ENCODE data around the gene TRPM3. TPM values are rescaled to one million over a fixed set of nuclear protein-coding genes. Genes with fewer than 3 reads are reported as not detected.

TRPM3 gene
- total and polyA plus RNA-seq, 9 of the 15 experiments (the other 6 are each of a cell fraction or from before 2014, with no cell fraction given): 0.04 TPM; not detected in 8

DNA sequence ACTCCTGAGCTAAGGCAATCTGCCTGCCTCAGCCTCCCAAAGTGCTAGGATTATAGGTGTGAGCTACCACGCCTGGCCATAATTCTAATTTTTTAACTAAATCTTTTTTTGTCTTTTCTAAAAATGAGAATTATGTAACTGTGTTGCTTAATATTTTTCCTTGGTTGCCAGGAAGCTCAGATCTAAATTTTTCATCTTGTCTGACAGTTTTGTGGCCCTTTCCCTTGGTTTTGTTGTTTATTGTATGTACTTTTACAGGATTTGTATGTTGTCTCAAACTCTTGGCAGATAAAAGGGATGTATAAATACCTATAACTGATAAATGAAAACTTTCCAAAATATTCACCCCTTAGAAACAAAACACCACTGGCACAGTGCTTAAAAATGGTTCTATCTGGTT lies 618.7 kb downstream of the TRPM3 start:
- H3K79me2 ChIP-seq (ENCODE audit: control insufficient read depth, insufficient read depth, low read length): no peaks in the 10 kb centered on the region
- in situ Hi-C loops (cut with MboI): no loop called here
- intact Hi-C loops (cut with micrococcal nuclease): no loop called here
- no peaks in the 10 kb centered on the region for H3K27me3 ChIP-seq (ENCODE audit: control insufficient read depth in 2 of 2, insufficient read depth in 2 of 2, low read length in 2 of 2)
- no peak overlapping the region for H2AFZ ChIP-seq (ENCODE audit: low read depth, low read length)
- H4K20me1 ChIP-seq (replicated peaks; ENCODE audit: control insufficient read depth, insufficient read depth, low read length): no peaks in the 10 kb centered on the region
- H3K9me3 ChIP-seq (replicated peaks; ENCODE audit: control insufficient read depth, insufficient read depth, low read depth, low read length): no peaks in the 10 kb centered on the region
- ChIA-PET CTCF (ENCODE audit: low intra/inter-chr PET ratio) (no interaction called here), POLR2A (interaction anchor here (0.7 kb wide), 1 partner anchor 89 kb away, joined by 3 read pairs; no protein-coding TSS in a partner anchor)
- FAIRE-seq: no peak
- no peaks in the 10 kb centered on the region for H3K36me3 ChIP-seq (ENCODE audit: control insufficient read depth, insufficient read depth, low read length)
- 63% methylated on average over 1 of the region's 1 CpG for WGBS (ENCODE audit: insufficient coverage, low coverage, missing lambda C conversion rate)
- BruUV-seq (replicated peaks): no TSS peak
- DNase-seq (ENCODE audit: extremely low read depth in 1 of 4, low spot score in 3 of 4): no peak
- peaks cover 0 to 8% of the 10 kb centered on the region in 2 experiments; a peak in 3 of 5 replicates for H3K4me1 ChIP-seq (replicated peaks in 1 of 2; ENCODE audit: control insufficient read depth in 2 of 2, insufficient read depth in 2 of 2, low read length in 2 of 2)
- no peak overlapping the region for H3K4me3 ChIP-seq
- H3K27ac ChIP-seq (ENCODE audit: extremely low read depth, low read depth, low read length): no peak overlapping the region
- no peaks in the 10 kb centered on the region for H3K9me1 ChIP-seq (ENCODE audit: control insufficient read depth, insufficient read depth, low read length)
- H3K9ac ChIP-seq (ENCODE audit: insufficient read depth in 1 of 2, low read depth in 2 of 2, low read length in 2 of 2): no peak overlapping the region
- no peak overlapping the region for H3K4me2 ChIP-seq (ENCODE audit: insufficient read depth, low read length)
- no peak for ATAC-seq
- TF ChIP-seq MEIS2 (IDR thresholded peaks at IDR 0.05; ENCODE audit: partially characterized antibody) (no peak), NKRF (IDR thresholded peaks at IDR 0.05; ENCODE audit: borderline replicate concordance) (no peak), MGA (IDR thresholded peaks at IDR 0.05) (no peak), SNAPC5 (CRISPR knock-in tag; IDR thresholded peaks at IDR 0.05) (no peak)
- TF ChIP-seq, protein P1, sequence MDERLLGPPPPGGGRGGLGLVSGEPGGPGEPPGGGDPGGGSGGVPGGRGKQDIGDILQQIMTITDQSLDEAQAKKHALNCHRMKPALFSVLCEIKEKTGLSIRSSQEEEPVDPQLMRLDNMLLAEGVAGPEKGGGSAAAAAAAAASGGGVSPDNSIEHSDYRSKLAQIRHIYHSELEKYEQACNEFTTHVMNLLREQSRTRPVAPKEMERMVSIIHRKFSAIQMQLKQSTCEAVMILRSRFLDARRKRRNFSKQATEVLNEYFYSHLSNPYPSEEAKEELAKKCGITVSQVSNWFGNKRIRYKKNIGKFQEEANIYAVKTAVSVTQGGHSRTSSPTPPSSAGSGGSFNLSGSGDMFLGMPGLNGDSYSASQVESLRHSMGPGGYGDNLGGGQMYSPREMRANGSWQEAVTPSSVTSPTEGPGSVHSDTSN (CRISPR knock-in tag; IDR thresholded peaks at IDR 0.05; ENCODE audit: low read depth): no peak
- TF ChIP-seq, protein P1 (tag; conservative IDR thresholded peaks at IDR 0.05; ENCODE audit: low read depth): no peak

All from K562 (cell line).